Stimulated activated CD8-positive, alpha-beta memory T cell treated with anti-CD3 and anti-CD28 coated beads, Interleukin-7, amount 100 ng/mL, for 4 hours (primary cell): ENCODE data around the gene SFXN3.
A peak's percentile ranks its signal among the peaks of the same experiment; 100 is the strongest.

Source experiments
- DNase-seq, 2 donors: peaks; one replicate each; pipeline ENCODE4 v3.0.0-alpha.2; 2020; ENCODE audit warnings: low read depth in 2 of 2

The SFXN3 gene

DNA sequence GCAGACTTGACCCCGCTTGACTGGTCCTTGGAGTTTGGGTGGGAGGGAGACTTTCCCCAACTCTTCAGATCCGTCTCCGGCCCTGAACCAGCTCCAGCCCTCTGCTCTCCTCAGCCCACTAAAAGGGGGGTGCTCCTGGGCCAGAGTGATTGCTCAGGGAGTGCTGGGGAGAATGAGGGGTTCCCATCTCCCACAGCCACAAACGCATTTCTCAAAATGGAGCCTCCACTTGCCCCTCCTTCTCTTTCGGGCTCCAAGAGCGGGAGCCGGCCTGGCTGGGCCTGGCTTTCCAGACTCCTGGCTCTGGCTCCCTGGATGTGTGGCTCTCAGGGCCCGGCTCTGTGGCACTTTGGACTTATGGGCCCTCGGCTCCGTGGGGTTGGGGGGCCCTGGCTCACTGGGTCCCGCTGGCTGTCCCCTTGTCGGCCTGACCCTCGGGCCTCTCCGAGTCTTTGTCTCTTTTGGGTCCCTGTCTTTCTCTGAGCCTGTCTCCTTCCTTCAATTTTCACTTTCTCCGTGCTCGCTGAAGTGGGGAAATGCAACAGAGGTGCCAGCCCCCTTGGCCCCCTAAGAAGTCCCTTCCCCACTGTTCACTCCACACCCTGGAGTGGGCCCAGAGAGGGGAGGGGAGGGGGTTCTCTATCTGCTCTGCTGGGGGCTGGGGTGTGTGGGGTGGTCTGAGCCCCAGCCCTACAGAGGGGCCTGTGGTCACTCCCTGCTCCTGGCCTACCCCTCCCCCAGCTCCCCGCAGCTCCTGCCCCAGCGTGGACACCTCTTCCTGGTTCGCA lies 30.7 kb upstream of the SFXN3 start:
- DNase-seq = no peak

DNA sequence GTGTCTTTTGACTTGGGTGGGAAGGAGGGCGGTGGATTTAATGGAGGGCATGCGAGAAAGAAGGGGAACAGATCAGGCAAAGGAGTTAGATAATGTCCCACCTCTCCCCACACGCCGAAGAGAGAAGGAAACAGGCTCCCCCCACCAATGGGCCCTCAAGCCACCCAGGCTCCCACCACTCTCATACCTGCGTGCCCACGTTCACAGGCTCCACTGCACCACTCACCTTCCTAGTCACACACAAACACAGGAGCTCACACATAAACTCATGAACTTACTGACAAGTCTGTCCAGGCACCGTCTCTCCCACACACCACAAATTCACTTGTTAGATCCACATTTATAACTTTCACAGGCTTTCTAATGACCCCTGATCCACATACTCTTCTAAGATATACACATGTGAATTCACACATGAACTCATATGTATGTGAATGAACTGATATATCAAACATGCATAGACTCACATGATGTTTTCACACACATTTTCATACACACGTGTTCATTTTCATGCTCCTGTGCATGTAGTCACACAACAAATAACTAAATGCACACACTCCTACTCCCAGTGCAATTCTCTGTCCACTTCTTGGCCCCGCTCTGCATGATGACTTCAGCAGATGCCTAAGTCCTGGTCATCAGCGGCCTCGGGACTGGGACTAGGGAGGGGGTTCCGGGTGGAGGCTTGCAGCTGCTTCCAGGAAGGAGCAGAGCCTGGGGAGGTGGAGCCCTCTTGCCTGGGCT lies 29.9 kb upstream of the SFXN3 start:
- no peak for DNase-seq

DNA sequence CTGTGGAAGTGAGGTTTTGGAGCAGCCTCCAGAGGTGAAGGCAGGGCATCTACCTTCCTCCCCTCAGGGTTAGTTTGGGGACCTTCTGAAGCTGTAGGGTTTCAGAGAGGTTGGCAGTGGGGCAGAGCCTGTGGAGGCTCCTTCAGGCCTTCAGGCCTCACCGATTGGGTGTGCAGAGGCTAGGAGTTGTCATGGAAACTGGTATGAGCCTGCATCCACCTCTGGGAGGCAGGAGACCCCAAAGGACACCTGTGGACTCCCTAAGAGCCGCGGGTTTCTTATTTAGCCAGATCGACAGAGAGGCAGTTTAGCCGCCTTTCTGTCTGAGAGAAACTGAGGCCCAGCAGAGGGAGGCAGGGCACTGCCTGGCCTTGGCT lies 29.4 kb upstream of the SFXN3 start:
- no peak for DNase-seq

DNA sequence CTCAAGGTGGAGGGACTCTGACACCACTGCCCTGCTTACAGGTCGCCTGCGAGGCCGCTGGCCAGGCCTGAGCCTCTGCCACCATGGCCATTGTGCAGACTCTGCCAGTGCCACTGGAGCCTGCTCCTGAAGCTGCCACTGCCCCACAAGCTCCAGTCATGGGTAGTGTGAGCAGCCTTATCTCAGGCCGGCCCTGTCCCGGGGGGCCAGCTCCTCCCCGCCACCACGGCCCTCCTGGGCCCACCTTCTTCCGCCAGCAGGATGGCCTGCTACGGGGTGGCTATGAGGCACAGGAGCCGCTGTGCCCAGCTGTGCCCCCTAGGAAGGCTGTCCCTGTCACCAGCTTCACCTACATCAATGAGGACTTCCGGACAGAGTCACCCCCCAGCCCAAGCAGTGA lies 28.6 kb upstream of the SFXN3 start:
- no peak for DNase-seq

DNA sequence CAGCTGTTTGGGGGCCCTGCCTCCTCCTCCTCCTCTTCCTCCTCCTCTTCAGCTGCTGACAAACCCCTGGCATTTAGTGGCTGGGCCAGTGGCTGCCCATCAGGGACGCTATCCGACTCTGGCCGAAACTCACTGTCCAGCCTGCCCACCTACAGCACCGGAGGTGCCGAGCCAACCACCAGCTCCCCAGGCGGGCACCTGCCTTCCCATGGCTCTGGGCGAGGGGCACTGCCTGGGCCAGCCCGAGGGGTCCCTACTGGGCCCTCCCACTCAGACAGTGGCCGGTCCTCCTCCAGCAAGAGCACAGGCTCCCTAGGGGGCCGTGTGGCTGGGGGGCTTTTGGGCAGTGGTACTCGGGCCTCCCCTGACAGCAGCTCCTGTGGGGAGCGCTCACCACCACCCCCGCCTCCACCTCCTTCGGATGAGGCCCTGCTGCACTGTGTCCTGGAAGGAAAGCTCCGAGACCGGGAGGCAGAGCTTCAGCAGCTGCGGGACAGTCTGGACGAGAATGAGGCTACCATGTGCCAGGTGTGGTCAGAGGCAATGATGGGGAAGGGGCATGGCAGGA lies 27.3 kb upstream of the SFXN3 start:
- no peak for DNase-seq

DNA sequence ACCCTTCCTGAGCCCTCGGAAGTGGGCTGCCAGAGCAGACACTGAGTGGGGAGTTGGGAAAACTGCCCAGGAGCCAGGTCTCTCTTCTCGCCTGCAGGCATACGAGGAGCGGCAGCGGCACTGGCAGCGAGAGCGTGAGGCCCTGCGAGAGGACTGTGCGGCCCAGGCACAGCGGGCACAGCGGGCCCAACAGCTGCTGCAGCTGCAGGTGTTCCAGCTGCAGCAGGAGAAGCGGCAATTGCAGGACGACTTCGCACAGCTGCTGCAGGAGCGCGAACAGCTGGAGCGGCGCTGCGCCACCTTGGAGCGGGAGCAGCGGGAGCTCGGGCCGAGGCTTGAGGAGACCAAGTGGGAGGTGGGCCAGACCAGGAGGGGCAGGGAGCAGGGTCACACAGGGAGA lies 25.7 kb upstream of the SFXN3 start:
- no peak for DNase-seq

DNA sequence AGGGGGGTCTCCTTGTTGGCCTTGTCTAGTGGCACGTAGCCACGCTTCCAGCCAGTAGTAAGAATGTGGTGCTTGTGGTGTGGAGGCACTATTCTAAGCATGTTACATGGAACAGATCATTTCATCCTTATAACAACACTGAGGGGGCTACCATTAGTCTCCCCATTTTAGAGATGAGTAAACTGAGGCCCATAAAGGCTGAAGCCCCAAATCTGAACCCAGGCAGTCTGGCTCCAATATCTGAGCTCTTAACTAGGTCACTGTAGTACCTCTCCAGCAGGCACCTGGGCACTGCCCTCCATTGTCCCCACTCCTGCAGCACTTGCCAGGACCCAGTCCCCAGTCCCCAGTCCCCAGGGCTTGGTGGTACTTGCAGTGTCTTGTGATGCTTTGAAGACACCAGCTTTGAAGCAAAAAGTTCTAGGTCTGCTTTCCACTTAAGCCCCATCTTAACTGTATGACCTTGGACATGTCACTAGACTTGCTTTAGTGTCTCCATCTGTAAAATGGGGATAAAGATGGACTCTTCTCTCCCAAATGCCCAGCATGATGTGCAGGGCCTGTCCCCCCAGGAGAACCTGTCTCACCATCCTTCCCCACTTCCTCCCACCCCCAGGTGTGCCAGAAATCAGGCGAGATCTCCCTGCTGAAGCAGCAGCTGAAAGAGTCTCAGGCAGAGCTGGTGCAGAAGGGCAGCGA lies 25.0 kb upstream of the SFXN3 start:
- DNase-seq = no peak

DNA sequence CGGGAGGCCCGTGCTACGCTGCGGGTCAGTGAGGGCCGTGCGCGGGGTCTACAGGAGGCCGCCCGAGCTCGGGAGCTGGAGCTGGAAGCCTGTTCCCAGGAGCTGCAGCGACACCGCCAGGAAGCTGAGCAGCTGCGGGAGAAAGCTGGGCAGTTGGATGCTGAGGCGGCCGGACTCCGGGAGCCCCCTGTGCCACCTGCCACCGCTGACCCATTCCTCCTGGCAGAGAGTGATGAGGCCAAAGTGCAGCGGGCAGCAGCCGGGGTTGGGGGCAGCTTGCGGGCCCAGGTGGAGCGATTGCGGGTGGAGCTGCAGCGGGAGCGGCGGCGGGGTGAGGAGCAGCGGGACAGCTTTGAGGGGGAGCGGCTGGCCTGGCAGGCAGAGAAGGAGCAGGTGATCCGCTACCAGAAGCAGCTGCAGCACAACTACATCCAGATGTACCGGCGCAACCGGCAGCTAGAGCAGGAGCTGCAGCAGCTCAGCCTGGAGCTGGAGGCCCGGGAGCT lies 24.4 kb upstream of the SFXN3 start:
- DNase-seq = no peak

DNA sequence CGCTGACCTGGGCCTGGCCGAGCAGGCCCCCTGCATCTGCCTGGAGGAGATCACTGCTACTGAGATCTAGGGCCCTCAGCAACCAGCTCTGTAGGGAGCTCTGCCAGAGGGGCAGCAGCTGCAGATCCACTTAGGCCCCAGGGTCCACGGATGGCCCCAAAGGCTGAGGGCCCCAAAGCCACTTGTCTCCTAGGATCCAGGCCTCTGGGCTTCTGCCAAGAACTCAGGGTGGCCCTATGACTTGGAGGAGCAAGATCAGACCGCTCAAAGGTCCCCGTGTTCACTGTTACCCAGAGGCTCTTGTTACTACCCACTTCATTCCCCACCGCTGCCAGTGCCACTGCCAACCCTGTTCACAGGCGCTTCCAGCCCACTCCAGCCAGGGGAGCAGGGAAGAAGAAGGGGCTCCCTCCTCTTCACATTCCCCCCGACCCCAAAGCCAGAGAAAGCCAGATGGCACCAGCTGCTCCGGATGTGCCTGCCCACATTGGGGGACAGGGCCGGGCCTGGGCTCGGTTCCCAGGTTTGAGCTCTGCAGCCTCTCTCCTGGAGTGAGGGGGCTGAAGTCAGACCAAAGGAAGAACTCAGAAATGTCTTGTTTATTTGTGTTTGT lies 23.8 kb upstream of the SFXN3 start:
- no peak for DNase-seq

DNA sequence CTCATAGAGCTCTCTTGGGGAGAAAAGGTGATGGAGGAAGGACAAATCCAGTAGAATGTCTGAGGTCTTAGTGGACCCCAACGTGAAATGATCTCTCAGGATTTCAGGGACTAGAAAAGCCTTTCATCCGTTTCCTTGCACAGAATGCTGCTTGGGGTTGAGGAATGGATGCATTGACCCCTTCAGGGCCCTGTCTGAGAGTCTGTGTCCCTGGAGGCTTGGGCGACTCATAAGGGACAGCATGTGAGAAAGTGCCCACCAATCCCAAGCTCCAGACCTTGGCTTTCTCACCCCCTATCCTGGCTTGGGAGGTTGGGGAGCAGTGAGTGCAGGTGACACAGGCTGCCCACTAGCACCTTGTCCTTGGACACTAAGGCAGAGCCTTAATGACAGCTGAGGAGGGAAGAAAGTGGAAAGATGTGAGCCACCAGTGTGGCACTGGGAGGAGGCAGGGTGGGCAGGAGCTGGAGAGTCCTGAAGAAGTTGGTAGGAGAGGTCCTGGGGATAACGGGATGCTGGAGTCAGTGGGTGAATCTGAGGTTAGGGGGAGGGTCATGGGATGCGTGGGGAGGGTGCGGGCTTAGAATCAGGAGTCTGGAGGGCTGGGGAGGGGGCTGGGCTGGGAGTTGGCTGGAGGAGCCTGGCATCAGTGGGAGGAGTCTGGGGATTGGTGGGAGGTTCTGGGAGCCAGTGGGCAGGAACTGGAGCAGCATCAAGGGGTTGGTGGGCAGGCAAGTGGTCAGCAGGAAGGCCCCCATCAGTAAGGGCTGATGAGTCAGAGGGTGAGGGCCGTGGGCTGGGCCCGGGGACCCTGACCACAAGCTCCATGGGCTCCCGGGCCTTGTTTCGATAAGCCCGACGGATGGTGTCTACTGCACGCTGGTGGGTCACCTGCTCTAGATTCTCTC lies 22.9 kb upstream of the SFXN3 start:
- DNase-seq = no peak

DNA sequence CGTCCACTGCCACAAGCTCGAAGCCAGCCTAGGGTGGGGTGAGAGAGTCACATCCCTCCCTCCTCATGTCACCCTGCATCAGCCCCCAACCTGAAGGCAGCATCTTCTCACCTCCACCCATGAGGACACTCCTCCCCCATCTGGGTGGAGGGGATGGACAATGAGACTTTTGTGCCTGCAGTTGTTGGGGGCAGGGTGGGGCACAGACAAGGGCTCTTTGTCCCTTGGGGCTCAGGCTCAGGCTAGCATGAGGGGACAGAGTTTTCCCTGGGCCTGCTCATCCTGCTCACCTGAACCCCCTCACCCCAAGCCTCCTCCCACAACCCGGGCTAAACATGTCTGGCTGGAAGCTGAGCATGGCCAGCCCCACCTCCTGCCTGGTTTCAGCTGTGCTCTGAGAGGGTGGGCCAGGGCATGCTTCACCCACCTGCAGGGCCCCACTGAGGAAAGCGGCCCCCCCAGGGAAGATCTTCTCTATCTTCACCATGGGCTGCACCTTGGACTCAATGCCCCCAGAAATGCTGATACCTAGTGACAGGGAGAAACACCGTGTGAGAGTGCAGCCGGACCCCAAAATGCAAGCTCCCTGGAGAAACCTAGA lies 22.1 kb upstream of the SFXN3 start:
- no peak for DNase-seq

DNA sequence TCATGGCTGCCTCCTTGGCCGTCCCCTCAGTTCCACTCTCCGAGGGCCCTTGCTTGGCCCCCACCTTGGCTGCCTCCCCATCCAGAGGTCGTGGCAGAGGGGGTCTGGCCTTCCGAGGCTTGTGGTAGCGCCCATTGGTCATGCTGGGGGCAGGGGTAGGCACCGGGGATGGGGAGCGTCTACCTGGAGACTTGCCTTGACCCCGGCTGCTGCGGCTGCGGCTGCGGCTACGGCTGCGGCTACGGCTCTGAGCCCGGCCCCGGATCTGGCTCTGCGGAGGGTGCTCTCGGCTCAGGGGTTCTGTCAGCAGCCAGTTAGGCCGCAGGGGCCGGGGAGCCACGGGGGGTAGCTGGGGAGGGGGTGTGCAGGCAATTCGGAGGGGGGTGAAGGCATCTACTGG lies 20.7 kb upstream of the SFXN3 start:
- DNase-seq = no peak

DNA sequence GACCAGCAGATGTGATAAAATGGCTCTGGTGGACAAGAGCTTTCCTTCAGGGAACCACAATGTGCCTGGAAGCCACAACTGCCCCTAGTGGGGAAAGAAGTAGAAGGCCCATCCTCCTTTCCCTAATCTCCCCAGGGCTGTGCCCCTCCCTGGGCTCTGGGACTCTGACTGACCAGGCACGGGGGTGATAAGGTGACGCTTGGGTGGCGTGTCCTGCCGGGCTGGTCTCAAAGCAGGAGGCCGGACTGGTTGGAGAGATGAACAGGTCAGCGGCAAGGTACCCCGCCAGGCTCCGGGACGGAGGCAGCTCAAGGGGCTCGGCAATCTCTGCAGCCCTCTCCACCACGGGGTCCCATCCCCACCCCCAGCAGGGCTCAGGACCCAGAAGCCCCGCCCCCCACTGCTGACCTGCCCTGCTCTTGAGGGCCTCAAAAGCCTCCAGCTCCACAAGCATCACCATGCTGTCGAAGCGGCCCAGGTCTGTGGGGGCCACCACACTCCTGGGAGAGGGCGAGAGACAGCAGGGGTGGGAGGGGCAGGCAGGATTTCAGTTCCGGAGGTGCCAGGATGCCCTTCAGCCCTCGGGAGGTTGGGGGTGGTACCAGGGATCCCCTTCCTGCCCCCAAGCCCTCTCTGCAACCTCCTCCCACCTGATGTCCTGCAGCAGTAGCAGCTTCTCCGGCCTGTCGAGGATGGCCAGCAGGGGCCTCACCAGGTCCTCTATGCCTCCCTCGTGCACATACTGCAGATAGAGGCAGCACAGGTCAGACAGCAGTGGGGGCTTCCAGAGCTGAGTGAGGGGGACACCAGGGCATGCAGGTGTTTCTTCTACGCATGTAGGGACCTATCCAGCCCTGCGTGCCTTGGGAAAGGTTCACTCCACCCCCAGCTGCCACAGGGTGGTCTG lies 19.3 kb upstream of the SFXN3 start:
- DNase-seq = no peak

DNA sequence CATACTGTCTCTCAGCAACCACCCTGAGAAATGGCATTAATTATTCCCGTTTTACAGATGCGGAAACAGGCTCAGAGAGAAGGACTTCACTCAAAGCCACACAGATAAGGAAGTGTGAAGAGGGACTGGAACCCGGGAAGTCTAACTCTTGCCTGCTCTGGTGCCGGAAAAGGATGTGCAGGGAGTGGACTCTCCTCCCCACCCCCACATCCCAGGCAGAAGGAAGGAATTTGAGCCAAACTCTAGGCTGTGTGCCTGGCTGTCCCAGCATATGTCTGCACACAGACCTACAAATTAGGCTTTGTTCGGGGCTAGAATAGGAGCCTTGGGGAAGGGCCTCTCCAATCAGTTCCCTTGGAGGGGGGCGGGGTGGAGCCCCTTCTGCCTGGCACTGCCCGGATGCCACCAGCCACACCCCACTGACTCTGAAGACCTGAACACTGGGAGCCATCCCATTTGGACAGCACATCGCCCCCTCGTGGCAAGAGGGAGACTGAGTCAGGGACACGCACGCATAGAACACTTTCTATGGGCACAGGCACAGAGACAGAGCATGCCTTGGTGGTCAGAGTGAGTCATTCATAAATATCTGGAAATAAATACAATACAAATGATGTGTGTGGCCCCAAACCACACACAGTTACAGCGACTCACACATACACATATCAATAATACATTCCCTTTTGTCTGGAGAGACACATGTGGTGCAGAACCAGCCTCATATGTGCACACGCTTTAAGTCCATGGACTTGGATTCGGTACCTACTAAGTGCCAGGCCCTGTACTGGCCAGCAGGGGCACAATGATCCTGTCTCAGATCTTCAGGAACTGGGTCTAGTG lies 18.3 kb upstream of the SFXN3 start:
- DNase-seq = peak; percentile 62 to 64

DNA sequence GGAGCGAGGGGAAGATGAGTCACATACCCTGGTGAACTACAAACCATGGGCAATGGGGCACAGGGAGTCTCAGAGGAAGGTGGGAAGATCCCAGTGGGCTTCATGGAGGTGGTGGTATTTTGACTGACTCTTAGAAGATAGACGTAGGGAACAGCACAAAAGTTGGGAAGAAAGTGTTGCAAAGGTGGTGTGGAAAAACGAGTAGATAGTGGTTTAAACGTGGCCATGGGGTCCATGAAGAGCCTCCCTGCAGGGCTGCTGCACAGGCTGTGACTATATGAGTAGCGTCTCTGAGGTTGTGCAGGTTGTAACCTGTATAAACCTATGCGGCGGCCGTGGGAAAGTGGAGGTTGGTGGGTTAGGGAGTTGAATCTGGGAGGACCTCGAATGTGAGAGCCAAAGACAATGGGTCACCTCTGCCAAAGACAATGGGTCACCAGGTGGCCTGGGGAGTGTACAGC lies 17.6 kb upstream of the SFXN3 start:
- DNase-seq = no peak

DNA sequence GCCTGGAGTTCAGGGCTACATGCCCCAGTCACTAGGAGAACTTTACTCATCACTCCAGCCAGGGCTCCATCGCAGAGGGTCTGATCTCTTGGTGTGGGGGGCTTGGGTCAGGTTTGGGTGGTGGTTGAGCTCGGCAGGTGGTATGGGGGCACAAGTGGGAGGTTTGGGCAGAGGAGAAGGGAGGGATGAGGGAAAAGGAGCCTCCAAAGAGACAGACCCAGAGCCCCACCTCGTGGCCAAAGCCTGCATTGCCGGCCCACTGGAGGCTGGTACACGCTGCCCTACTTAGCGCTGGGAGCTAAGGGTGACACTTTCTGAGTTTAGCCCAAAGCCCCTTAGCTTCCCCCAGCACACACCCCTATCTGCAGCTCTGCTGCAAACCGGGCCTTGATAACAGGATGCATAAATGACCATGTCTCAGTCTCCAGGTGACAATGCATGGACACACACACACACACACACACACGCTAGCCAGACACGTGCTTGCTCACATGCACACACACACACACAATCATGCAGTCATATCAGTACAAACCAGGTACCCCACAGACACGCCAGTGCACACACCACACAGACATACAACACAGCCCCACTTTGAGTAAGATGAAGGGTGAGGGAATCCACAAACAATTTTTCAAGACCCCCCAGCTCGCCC lies 16.7 kb upstream of the SFXN3 start:
- peak in 1 of 2 donors; percentile 58 for DNase-seq

DNA sequence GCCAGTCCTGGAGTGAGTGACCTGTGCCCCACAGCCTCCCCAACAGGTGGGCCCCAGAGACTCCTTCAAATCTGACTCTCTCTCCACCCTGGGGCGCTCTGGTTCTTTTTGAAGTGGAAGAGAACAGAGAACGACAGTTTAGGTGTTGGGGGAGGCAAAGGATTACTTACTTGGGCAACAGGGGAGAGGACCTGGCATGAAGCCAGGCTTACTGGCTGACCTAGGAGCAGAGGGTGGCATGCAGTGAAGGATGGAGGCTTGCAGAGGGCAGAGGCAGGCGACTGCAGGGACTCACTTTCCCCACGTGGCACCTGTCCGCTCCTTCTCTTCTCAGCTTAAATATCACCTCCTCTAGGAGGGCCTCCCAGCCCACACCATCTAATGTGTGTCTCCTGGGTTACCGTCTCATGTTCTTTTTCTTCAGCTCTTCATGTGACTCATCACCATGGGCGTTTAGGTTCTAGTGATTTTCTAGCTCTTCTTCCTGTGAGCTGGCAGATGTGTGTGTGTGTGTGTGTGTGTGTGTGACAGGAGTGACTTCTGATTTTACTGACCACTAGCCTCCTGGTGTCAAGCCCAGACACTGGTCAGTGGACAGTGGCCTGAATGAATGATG lies 16.0 kb upstream of the SFXN3 start:
- no peak for DNase-seq
